Stromal cell of bone marrow (primary cell): ENCODE results near the gene CDK18.

ENCODE experiments used
- DNase-seq: peaks from one replicate; pipeline ENCODE4 v3.0.0-alpha.2; 2012; ENCODE audit warnings: low read depth

Gene CDK18

DNA sequence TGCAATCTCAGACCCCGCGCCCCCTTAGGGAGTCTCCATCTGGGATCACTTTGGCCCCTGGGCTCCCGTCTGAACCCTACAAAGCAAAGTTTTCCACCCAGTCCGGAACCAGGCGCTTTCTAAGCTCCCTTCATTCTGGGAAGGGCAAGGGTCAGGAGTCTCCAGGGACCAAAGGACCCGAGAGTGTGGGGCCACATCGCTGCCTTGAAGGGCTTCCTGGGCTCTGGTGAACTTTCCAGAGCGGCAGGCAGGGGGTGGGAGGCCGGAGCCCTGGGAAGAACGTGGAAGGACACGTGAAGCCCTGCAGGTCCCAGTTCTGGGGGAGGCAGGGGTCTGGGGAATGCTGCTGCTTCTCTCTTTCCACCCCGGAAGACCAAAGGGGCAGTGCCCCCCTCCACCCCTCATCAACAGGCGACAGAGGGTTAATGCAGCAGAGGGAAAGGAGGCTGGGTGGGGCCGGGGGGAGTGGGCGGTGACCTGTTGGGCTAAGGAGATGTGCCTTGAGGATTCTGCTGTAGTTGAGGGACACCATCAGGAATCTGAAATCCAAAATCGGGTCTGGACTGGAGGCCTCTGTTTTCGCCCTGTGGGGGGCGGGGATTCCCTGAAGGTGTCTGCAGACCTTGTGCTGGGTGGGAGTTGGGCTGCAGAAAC, 734 bp downstream of the CDK18 start:
- no peak for DNase-seq

GRCh38 chr1:205505791-205506190, 1.3 kb downstream of the CDK18 start:
- DNase-seq: no peak

- DNase-seq: no peak
Observed at GRCh38 chr1:205506409-205507200, 2.1 kb downstream of the CDK18 start.

DNA sequence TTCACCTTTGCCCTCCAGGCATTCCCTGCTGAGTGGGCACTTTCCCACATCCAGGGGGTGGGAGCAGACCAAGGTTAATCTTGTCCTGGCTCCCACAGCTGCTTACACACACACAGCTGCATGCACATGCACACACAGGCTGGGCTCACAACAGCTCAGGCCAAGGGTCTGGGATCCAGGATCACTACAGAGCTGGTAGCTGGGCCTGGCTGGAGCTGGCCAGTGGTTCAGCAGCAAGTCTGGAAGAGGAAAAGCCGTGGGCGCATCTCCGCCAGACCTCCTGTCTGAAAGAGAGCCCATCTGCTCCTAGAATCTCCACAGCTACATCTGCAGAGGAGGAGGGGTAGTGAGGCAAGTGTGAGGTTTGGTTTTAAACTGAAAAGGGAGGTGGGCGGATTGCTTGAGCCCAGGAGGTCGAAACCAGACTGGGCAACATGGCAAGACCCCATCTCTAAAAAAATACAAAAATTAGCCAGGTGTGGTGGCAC, 3.8 kb downstream of the CDK18 start:
- no peak for DNase-seq

GRCh38 chr1:205510308-205510950, 6.0 kb downstream of the CDK18 start:
- no peak for DNase-seq

DNA sequence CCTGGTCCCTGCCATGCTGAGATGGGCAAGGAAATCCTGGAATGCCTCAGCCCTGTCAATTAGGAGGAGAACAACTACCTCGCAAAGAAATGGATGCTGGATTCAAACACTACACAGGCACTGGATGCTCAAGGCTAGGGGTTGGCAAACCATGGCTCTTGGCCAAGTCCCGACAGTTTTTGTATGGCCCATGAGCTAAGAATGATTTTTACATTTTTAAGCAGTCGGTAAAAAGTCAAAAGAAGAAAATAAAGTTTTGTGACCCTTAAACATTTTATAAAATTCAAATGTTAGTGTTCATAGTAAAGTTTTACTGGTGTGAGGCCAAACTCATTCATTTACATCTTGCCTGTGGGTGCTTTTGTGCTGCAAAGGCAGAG, 6.5 kb downstream of the CDK18 start:
- no peak for DNase-seq

DNA sequence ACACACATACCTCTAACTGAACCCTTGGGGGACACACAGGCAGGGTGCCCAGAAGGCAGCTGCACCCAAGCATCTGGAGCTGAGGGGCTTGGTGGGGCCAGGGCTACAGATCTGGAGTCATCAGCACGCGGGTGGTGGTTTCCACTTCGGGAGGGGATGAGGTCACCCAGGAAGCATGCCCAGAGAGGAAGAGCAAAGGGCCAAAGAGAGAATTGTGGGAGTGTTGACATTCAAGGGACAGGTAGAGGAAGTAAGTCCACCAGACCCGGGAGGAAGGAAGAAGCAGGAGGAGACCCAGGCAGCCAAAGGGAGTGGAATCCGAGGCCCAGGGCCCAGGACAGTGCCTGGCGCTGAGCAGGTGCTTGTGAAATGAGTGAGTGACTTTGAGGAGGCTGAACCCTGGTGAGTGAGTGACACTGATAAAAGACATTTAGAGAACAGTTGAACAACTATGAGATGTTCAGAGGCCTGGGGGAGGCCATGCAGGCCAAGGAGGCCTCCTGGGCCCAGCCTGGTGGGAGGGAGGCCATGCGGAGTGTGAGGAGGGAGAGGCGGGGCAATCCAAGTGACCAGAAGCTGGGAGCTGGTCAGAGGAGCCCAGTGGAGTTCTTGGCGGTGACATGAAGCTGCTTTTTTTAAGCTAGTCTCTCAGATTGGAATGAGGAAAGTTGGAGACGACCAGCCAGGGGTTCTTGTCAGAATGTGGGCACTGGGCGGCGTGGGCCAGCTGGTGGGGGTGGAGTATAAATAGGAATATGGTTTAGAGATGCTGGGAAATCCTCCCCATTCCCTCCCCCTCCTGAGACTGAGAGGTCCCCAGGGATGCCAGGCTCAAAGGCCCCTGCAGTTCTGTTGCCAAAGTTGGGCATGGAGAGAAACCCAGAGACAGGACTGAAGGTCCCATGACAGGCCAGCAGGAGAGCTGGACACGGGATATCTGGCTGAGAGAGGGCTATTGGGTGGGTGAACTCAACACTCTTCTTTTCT, 7.9 kb downstream of the CDK18 start:
- DNase-seq: no peak

DNA sequence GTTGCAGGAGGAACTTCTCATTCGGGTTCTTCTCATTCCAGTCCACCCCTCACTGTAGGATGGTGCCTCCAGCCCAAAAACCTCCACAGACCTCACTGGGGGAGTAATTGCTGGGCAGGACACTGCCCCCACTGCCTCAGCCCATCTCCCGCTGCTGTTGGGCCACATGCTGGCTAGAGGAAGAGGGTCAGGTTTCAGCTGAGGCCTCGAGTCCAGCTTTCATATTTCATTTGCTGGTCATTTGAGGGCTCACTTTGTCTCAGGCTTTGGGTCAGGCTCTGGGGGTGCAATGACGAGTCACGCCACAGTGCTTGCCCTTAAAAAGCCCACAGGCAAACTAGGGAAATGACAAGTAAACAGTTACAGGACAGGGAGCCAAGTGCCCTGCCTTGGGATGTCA, 9.3 kb downstream of the CDK18 start:
- DNase-seq: no peak

GRCh38 chr1:205514211-205515142, 10.0 kb downstream of the CDK18 start:
- no peak for DNase-seq

- DNase-seq: no peak
Observed at GRCh38 chr1:205515781-205516253, 11.3 kb downstream of the CDK18 start.

GRCh38 chr1:205516362-205516761, 11.9 kb downstream of the CDK18 start:
- DNase-seq: no peak

GRCh38 chr1:205517288-205517687, 12.8 kb downstream of the CDK18 start:
- no peak for DNase-seq

- no peak for DNase-seq
Observed at GRCh38 chr1:205517763-205518162, 13.3 kb downstream of the CDK18 start.

- no peak for DNase-seq
Observed at GRCh38 chr1:205518661-205519540, 14.4 kb downstream of the CDK18 start.

DNA sequence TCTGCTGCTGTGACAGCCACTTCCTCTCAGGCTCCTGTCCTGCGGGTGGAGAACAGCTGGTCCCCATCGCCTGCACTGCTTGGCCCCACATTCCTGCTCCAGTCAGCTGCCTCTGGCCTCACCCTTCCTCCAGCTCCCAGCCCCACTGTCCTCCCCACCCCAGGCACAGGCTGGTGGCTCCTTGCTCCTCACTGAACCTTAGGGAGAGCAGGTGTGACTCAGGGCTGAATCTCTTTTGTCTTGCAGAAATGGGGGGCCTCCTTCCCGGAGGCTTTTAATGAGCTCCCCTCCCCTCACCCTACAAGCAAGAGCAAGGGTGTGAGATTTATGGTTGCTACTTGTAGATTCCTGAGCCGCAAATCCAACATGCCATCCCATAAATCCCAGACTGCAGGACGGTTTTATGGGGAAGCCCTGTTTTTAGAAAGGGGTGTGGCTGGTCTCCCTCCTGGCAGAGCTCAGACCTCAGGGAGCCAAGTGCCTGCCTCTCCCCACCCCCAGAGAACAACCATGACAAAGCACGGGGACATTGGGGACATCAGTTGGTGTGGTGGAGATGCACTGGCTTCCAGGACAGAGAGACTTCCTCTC, 15.2 kb downstream of the CDK18 start:
- no peak for DNase-seq

- no peak for DNase-seq
Observed at GRCh38 chr1:205520709-205521108, 16.2 kb downstream of the CDK18 start.

DNA sequence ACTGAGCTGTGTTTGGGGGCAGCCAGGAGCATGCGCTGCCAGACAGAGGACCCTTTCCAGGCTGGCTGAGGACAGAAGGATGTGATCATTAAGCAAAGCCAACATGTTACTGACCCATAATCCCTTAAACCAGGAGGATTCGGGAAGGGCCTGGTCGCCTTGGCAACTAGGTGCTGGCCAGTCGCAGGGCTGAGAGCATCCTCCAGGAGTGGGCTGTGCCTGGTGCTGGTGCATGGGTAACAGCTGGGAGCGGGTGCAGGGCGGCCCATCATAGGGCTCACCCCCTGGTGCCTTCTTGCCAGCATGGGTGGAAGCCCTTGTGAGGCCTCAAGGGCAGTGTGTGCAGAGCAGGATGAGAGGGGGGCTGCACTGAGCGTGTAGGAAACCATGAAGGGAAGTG, 17.2 kb downstream of the CDK18 start:
- DNase-seq: no peak

GRCh38 chr1:205522692-205523091, 18.2 kb downstream of the CDK18 start:
- no peak for DNase-seq

GRCh38 chr1:205523261-205523890, 18.9 kb downstream of the CDK18 start:
- no peak for DNase-seq
